Measurements from ENCODE around the gene SYS1.

Gene SYS1

DNA sequence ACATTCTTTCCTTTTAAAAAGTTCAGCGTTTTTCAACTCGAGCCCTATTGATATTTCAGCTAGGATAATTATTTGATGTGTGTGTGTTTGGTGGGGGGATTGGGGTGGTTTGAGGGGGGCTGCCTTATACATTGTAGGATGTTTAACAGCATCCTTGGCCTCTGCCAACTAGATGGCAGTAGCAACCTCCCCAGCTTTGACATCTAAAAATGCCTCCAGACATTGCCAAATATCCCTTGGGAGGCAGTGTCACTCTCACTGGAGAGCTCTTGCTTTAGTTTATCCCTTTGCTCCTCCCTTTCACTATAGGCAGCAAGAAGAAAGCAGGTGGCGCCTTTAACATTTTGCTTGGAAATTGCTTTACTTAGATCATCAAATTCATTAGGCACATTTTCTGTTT, 29.8 kb downstream of the SYS1 start:
- no peak for DNase-seq

GRCh38 chr20:45394221-45395113, 31.5 kb downstream of the SYS1 start:
- no peak for DNase-seq

- DNase-seq, result no peak
Observed at GRCh38 chr20:45395114-45395415, 32.1 kb downstream of the SYS1 start.

- no peak for DNase-seq
Observed at GRCh38 chr20:45399018-45399417, 36.1 kb downstream of the SYS1 start.

DNA sequence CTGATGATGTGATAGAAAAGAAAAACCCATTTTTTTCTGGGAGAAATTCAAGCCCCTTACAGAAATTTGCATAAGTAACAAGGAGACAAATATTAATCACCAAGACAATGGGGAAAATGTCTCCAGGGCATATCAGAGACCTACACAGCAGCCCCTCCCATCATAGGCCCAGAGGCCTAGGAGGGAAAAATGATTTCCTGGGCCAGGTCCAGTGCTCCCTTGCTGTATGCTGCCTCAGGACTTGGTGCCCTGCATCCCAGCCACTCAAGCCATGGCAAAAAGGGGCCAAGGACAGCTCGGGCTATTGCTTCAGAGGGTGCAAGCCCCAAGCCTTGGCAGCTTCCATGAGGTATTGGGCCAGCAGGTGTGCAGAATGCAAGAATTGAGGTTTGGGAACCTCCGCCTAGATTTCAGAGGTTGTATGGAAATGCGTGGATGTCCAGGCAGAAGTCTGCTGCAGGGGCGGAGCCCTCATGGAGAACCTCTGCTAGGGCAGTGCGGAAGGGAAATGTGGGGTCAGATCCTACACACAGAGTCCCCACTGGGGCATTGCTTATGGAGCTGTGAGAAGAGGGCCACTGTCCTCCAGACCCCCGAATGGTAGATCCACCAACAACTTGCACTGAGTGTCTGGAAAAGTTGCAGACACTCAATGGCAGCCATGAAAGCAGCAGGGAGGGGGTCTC, 37.5 kb downstream of the SYS1 start:
- no peak for DNase-seq

GRCh38 chr20:45402946-45403345, 40.0 kb downstream of the SYS1 start:
- DNase-seq, result no peak

GRCh38 chr20:45404438-45404837, 41.5 kb downstream of the SYS1 start:
- DNase-seq, result no peak

DNA sequence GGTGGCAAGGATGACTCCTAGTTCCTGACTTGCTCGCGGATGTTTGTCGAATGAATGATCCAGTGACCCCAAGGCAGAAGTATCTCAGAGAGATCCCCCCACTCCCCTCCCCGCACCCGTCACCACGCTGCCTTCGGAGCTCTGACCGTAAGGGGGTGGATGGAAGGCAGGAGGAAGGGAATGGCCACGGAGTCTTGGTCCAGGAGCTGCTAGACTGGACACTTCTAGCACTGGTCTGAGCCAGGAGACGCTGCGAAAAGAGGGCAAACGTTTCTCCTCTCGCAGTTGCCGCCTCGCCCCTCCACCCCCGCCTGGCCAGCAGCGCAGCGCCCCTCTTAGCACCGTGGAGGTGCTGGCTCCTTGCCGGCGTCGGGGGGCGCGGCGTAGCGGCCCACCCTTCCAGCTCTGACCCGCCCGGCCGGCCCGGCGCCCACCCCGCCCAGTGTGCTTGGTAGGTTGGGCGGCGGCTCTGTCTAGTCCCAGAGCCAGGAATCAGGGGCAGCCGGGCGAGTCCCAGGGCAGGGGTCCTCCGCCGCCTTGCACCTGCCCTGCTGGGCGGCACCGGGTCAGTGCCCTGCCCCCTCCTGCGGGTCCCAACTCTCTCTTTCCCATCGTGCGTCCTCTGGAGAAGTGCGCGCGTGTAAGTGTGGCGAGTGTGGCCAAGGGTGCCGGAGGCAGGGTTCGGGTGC, 42.8 kb downstream of the SYS1 start:
- no peak for DNase-seq

DNA sequence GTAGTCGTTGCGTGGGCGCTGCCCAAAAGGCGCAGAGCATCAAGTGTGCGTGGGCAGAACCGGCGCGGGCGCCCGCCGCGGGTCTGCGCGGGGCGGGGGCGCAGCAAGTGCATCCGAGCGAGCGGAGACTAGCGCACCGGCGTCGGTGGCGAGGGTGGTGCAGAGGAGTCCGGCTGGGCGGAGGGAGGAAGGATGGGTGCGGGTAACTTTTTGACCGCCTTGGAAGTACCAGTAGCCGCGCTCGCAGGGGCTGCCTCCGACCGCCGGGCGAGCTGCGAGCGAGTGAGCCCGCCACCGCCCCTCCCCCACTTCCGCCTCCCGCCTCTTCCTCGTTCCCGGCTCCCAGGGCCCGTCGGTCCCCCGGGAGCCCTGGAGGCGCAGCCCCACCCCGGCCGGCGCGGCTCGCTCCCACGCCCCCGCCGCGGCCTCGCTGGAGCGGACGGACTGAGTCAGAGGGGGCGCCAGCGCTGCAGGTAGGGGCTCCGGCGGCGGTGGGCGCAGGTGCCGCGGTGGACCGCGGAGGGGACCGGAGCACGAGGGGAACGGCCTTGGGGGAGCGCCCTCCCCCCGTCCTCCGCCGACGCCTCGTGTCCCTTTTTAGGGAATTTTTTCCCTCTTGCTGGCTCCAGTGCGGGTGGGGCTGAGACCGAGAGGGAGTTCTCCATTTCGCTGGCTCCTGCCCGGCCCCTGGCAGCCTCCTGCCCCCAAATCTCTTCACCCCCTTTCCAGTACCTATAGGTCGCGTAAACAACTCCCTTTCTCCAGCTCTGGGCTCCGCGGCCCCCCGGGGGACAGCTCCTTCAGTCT, 43.5 kb downstream of the SYS1 start:
- DNase-seq, result peak; percentile 66

GRCh38 chr20:45407067-45407745, 44.2 kb downstream of the SYS1 start:
- peak; percentile 6 for DNase-seq

- no peak for DNase-seq
Observed at GRCh38 chr20:45407783-45408645, 45.1 kb downstream of the SYS1 start, which contains the start of gene DBNDD2. Gene DBNDD2 (plus strand): TSS chr20:45408289. CDS start chr20:45408468, 179 bp downstream.

DNA sequence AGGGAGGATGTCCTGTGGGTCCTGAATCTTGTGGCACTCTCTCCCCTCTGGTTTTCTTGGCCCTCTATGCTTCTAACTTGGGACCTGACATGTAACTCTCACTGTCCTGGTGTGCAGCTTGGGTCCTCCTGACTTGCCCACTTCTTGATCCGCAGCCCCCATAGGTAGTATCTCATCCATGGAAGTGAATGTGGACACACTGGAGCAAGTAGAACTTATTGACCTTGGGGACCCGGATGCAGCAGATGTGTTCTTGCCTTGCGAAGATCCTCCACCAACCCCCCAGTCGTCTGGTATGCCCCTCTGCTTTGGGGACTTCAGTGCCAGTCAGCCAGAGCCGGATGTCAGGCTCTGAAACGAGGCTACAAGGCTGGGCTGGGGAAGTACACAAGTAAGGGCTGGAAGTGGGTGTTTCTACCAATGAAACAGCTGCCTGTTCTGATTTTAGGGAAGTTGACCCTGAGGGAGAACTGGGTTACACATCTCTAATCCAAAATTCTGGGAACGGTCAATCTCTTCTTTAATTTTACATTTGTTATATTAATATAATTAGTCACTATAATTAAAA, 45.8 kb downstream of the SYS1 start:
- DNase-seq, result peak; percentile 10

GRCh38 chr20:45409521-45410272, 46.7 kb downstream of the SYS1 start:
- no peak for DNase-seq

GRCh38 chr20:45410887-45411286, 47.9 kb downstream of the SYS1 start:
- no peak for DNase-seq

DNA sequence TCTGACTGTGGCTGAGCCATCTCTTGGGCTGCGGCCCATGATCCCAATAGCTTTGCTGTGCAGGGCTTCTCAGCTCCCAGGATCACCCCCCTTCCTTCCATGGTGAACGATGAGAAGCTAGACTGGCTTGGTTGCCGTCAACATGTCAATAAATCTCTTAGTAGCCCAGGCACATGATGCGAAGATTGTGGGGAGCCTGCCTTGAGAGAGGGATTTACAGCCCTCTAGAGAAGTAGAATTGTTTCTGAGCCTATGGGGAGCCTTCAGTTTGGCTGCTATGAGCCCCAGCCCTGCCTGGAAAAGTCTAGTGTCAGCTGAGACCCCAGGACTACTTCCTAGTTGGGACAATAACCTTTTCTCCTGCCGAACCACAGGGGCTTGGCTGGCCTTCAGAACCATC, 49.7 kb downstream of the SYS1 start:
- no peak for DNase-seq

GRCh38 chr20:45413479-45413878, 50.5 kb downstream of the SYS1 start:
- no peak for DNase-seq

DNA sequence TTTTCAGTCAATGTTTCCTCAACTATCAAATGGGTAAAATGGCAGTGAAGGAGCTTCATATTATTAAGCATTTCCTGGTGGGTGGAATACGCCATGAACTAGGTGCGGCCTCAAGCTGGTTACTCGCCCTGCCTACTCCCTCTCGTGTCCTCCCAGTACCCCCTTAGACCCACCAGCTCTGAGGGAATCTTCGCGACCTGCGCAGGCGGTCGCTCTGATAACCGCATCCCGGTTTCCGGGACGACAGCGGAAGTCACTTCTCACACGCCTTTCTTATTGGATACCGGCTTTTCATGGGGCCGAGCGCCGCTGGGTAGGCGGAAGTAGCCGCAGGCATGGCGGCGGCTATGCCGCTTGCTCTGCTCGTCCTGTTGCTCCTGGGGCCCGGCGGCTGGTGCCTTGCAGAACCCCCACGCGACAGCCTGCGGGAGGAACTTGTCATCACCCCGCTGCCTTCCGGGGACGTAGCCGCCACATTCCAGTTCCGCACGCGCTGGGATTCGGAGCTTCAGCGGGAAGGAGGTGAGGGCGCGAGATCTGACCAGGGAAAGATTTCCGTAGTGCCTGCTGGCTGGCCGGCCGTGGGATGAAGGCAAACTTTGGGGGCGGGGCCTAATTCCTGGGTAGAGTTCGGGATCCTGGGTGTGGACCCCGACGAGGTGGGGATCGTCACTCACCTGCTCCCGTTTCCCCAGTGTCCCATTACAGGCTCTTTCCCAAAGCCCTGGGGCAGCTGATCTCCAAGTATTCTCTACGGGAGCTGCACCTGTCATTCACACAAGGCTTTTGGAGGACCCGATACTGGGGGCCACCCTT, 53.1 kb downstream of the SYS1 start, which contains the start of gene PIGT:
Gene PIGT (plus strand): TSS at position 320 of the 816 bp plus-strand sequence. CDS start 16 bp downstream, at position 336.
- peak; percentile 89 for DNase-seq

GRCh38 chr20:45416917-45417316, 54.0 kb downstream of the SYS1 start:
- no peak for DNase-seq
